Urinary bladder (tissue), 4 donors: ENCODE measurements around the gene G2E3. TPM values are rescaled to one million over a fixed set of nuclear protein-coding genes. Genes with fewer than 3 reads are reported as not detected.
"Not testable (repeated sequence)": the region's sequence is repeated elsewhere in the genome, so short reads cannot be mapped to it uniquely, and the experiment has no call there.

Source experiments
- DNase-seq: peaks from one replicate; pipeline ENCODE4 v3.0.0-alpha.2; 2015; ENCODE audit errors: extremely low spot score
- H3K27ac ChIP-seq: one replicate; pipeline ENCODE4 v1.5.1; 2013; ENCODE audit warnings: low read depth, mild to moderate bottlenecking, moderate library complexity
- H3K36me3 ChIP-seq: one replicate; pipeline ENCODE4 v1.6.1; 2013; ENCODE audit warnings: mild to moderate bottlenecking, moderate library complexity; ENCODE audit not compliant: insufficient read depth
- H3K4me1 ChIP-seq: one replicate; pipeline ENCODE4 v1.6.1; 2013; ENCODE audit warnings: mild to moderate bottlenecking, moderate library complexity; ENCODE audit not compliant: insufficient read depth
- H3K4me3 ChIP-seq: one replicate; pipeline ENCODE4 v1.5.1; 2013; ENCODE audit warnings: low read depth, low read length
- WGBS: extraction: QIAGEN DNeasy Blood & Tissue Kit; methylation state at CpG from one replicate; pipeline ENCODE4 v1.1.7; 2013; 5-methylcytosine and 5-hydroxymethylcytosine counted together
- polyA plus RNA-seq: library from polyadenylated mRNA; stranded (reverse); fragments of 200-250 nt; gene quantifications from one replicate; pipeline ENCODE4 v1.2.3, GENCODE V29; 2013
- total RNA-seq: library from RNA; depleted of rRNA; stranded (reverse); fragments of >200 nt; gene quantifications from one replicate; pipeline ENCODE4 v1.2.3, GENCODE V29; 2014
- donor health status: healthy with polysubstance abuse.
- donor health status: healthy.

Gene G2E3
- total and polyA plus RNA-seq, 2 donors: 5.8 to 45.6 TPM

GRCh38 chr14:30625533-30625932 is 66.6 kb downstream of the G2E3 start:
- no peak for DNase-seq
- 84% methylated on average over 3 of the region's 3 CpGs for WGBS
- H3K4me1 ChIP-seq: no peaks in the 10 kb centered on the region
- no peak overlapping the region for H3K27ac ChIP-seq
- peaks cover 2% of the 10 kb centered on the region for H3K36me3 ChIP-seq
- H3K4me3 ChIP-seq: no peak overlapping the region

- not testable (repeated sequence) for H3K4me3 ChIP-seq, H3K27ac ChIP-seq, H3K4me1 ChIP-seq, H3K36me3 ChIP-seq, DNase-seq
- WGBS: 92% methylated on average over 8 of the region's 8 CpGs
These were observed 70.5 kb downstream of the G2E3 start for GRCh38 chr14:30629432-30629831.

- Histone ChIP-seq H3K36me3 (peaks cover 3% of the 10 kb centered on the region), H3K27ac (no peak overlapping the region), H3K4me1 (no peaks in the 10 kb centered on the region), H3K4me3 (no peak overlapping the region)
- DNase-seq: no peak
These were observed 71.3 kb downstream of the G2E3 start for GRCh38 chr14:30630248-30630647.

GRCh38 chr14:30632730-30633129 is 73.8 kb downstream of the G2E3 start:
- 97% methylated on average over 1 of the region's 1 CpG for WGBS
- Histone ChIP-seq H3K36me3 (peaks cover 3% of the 10 kb centered on the region), H3K4me1 (no peaks in the 10 kb centered on the region), H3K27ac (no peak overlapping the region), H3K4me3 (no peak overlapping the region)
- no peak for DNase-seq

GRCh38 chr14:30638926-30639325 is 80.0 kb downstream of the G2E3 start:
- 87% methylated on average over 3 of the region's 3 CpGs for WGBS
- peaks cover 3% of the 10 kb centered on the region for H3K36me3 ChIP-seq
- no peaks in the 10 kb centered on the region for H3K4me1 ChIP-seq
- DNase-seq: no peak
- H3K4me3 ChIP-seq: no peak overlapping the region
- no peak overlapping the region for H3K27ac ChIP-seq

GRCh38 chr14:30641207-30641606 is 82.2 kb downstream of the G2E3 start:
- Histone ChIP-seq H3K4me1 (no peaks in the 10 kb centered on the region), H3K27ac (no peak overlapping the region), H3K4me3 (no peak overlapping the region), H3K36me3 (no peaks in the 10 kb centered on the region)
- DNase-seq: no peak
- 94% methylated on average over 1 of the region's 1 CpG for WGBS

DNA sequence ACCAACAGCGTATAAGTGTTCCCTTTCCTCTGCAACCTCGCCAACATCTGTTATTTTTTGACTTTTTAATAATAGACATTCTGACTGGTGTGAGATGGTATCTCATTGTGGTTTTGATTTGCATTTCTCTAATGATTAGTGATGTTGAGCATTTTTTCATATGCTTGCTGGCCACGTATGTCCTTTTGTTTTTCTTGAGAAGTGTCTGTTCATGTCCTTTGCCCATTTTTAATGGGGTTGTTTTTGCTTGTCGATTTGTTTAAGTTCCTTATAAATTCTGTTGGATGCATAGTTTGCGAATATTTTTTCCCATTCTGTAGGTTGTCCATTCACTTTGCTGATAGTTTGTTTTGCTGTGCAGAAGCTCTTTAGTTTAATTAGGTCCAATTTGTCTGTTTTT is 85.5 kb downstream of the G2E3 start:
- not testable (repeated sequence) for H3K4me3 ChIP-seq, DNase-seq, H3K36me3 ChIP-seq, H3K27ac ChIP-seq, H3K4me1 ChIP-seq
- WGBS: 99% methylated on average over 5 of the region's 5 CpGs

DNA sequence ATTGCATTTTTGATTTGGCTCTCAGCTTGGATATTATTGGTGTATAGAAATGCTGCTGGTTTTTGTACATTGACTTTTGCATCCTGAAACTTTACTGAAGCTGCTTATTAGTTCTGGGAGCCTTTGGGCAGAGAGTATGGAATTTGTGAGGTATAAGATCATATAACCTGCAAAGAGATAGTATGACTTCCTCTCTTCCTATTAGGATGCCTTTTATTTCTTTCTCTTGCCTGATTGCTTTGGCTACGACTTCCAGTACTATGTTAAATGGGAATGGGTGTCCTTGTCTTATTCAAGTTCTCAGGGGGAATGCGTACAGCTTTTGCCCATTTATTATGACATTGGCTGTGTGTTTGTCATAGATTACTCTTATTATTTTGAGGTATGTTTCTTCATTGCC is 86.6 kb downstream of the G2E3 start:
- no peaks in the 10 kb centered on the region for H3K4me1 ChIP-seq
- WGBS: 95% methylated on average over 2 of the region's 2 CpGs
- peaks cover 5% of the 10 kb centered on the region for H3K36me3 ChIP-seq
- H3K4me3 ChIP-seq: no peak overlapping the region
- no peak for DNase-seq
- no peak overlapping the region for H3K27ac ChIP-seq

- 97% methylated on average over 2 of the region's 2 CpGs for WGBS
- DNase-seq: no peak
- no peak overlapping the region for H3K4me3 ChIP-seq
- peaks cover 9% of the 10 kb centered on the region for H3K36me3 ChIP-seq
- no peak overlapping the region for H3K27ac ChIP-seq
- no peaks in the 10 kb centered on the region for H3K4me1 ChIP-seq
These were observed 89.5 kb downstream of the G2E3 start for GRCh38 chr14:30648471-30648870.

GRCh38 chr14:30651937-30652336 is 93.0 kb downstream of the G2E3 start:
- Histone ChIP-seq H3K4me3 (no peak overlapping the region), H3K27ac (no peak overlapping the region), H3K4me1 (no peaks in the 10 kb centered on the region), H3K36me3 (peaks cover 9% of the 10 kb centered on the region)
- 65% methylated on average over 6 of the region's 6 CpGs for WGBS
- DNase-seq: no peak

DNA sequence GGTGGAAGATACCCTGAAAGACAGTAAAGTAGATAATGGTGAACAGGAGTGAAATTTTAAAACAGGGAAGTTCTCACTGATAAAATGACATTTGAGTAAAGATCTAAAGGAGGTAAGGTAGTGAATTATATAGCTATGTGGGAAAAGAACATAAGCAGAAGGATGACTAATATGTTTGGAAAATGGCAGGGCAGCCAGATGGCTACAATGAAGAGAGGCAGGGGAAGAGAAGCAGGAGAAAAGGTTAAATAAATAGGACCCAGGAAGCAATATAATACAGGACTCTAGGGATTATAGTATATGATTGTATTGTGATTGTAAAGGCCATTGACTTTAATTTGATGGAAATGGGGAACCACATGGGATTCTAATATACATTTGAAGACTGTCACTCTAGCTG is 96.2 kb downstream of the G2E3 start:
- Histone ChIP-seq H3K27ac (no peak overlapping the region), H3K36me3 (peaks cover 6% of the 10 kb centered on the region), H3K4me3 (no peak overlapping the region), H3K4me1 (no peaks in the 10 kb centered on the region)
- no peak for DNase-seq

- H3K4me1 ChIP-seq: no peaks in the 10 kb centered on the region
- 93% methylated on average over 3 of the region's 3 CpGs for WGBS
- no peak overlapping the region for H3K4me3 ChIP-seq
- H3K27ac ChIP-seq: no peak overlapping the region
- H3K36me3 ChIP-seq: peaks cover 6% of the 10 kb centered on the region
- no peak for DNase-seq
These were observed 96.7 kb downstream of the G2E3 start for GRCh38 chr14:30655658-30656057.

GRCh38 chr14:30656190-30656632 is 97.3 kb downstream of the G2E3 start:
- 54% methylated on average over 8 of the region's 8 CpGs for WGBS
- H3K36me3 ChIP-seq: peaks cover 8% of the 10 kb centered on the region
- no peak overlapping the region for H3K27ac ChIP-seq
- DNase-seq: no peak
- no peak overlapping the region for H3K4me3 ChIP-seq
- no peaks in the 10 kb centered on the region for H3K4me1 ChIP-seq

DNA sequence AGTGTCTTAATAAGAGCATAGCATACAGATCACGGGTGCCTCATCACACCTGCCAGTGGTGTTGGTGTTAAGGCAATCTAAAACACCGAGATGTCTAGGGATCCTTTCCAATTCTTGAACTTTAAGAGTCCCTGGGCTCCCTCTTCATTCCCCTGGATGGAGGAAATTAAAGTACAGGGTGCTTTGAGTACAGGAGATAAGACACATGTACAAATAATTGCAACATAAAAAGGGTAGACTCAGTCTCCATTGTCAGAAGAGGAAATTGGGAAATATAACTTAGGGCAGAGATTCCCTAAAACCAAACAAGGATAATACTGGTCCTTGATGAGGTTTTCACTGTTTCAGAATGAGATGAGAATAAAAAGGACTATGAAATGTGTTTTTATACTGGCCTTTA is 98.1 kb downstream of the G2E3 start:
- peaks cover 5% of the 10 kb centered on the region for H3K36me3 ChIP-seq

DNA sequence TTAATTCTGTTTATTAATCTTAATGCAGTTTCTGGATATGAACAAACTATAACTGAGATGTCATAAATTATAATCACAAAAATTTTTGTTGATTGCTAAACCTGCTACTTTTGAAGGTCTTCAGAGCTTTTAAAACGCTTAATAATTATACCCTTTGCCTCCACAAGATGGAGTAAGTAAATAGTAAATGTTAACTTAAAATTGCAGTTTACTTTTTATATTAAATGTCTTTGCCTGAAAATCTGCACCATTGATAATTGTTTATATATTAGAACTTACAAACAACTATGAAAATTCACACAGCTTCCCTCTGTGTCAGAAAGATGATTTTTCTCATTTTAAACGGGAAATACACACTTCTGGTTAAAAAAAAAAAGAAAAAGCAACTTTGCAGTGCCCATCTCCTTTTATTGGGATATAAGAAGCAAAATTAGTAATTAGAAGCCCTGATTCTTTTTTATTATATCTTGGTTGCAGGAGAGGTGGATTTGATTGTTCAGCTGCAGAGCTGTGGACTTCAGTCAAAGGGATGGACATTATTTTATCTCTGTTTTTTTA is 98.7 kb downstream of the G2E3 start:
- Histone ChIP-seq H3K4me3 (no peak overlapping the region), H3K4me1 (no peaks in the 10 kb centered on the region), H3K27ac (no peak overlapping the region), H3K36me3 (peaks cover 5% of the 10 kb centered on the region)
- DNase-seq: no peak
- WGBS: 56% methylated on average over 2 of the region's 2 CpGs

More for the DNA sequence above, 98.1 kb downstream of the G2E3 start:
- 82% methylated on average over 2 of the region's 2 CpGs for WGBS
- Histone ChIP-seq H3K27ac (no peak overlapping the region), H3K4me3 (no peak overlapping the region), H3K4me1 (no peaks in the 10 kb centered on the region)
- DNase-seq: no peak
